Activated effector memory CD4-positive, alpha-beta T cell treated with anti-CD3 and anti-CD28 coated beads, Interleukin-2, amount 50 U/mL, for 16 hours (primary cell): ENCODE measurements around the gene DSG4.

ENCODE experiments used
- DNase-seq: peaks from one replicate; pipeline ENCODE4 v3.0.0-alpha.2; 2020

The DSG4 gene

GRCh38 chr18:31409276-31409675, 32.7 kb downstream of the DSG4 start:
- no peak for DNase-seq

- no peak for DNase-seq
Measured at GRCh38 chr18:31410716-31411483, 34.3 kb downstream of the DSG4 start.

- no peak for DNase-seq
Measured at GRCh38 chr18:31413137-31413536, 36.6 kb downstream of the DSG4 start.

GRCh38 chr18:31417850-31418249, 41.3 kb downstream of the DSG4 start:
- DNase-seq, result no peak

GRCh38 chr18:31419457-31419932, 42.9 kb downstream of the DSG4 start:
- DNase-seq, result no peak

- DNase-seq, result no peak
Measured at GRCh38 chr18:31420032-31420431, 43.5 kb downstream of the DSG4 start.

GRCh38 chr18:31420524-31420923, 43.9 kb downstream of the DSG4 start:
- no peak for DNase-seq

GRCh38 chr18:31424383-31424988, 47.9 kb downstream of the DSG4 start:
- no peak for DNase-seq

- no peak for DNase-seq
Measured at GRCh38 chr18:31426021-31426420, 49.4 kb downstream of the DSG4 start.

GRCh38 chr18:31426871-31427406, 50.4 kb downstream of the DSG4 start:
- no peak for DNase-seq

GRCh38 chr18:31428211-31428610, 51.6 kb downstream of the DSG4 start:
- no peak for DNase-seq

- DNase-seq, result no peak
Measured at GRCh38 chr18:31429623-31430022, 53.0 kb downstream of the DSG4 start.

GRCh38 chr18:31430072-31430471, 53.5 kb downstream of the DSG4 start:
- DNase-seq, result no peak

GRCh38 chr18:31430554-31430953, 54.0 kb downstream of the DSG4 start:
- no peak for DNase-seq

GRCh38 chr18:31432316-31432715, 55.7 kb downstream of the DSG4 start:
- DNase-seq, result no peak

GRCh38 chr18:31436825-31437224, 60.2 kb downstream of the DSG4 start:
- no peak for DNase-seq

- no peak for DNase-seq
Measured at GRCh38 chr18:31438402-31438801, 61.8 kb downstream of the DSG4 start.

- DNase-seq, result no peak
Measured at GRCh38 chr18:31439807-31440325, 63.3 kb downstream of the DSG4 start.

GRCh38 chr18:31440787-31441186, 64.2 kb downstream of the DSG4 start:
- DNase-seq, result no peak

GRCh38 chr18:31441493-31441892, 64.9 kb downstream of the DSG4 start:
- no peak for DNase-seq

- no peak for DNase-seq
Measured at GRCh38 chr18:31444142-31444541, 67.6 kb downstream of the DSG4 start.

GRCh38 chr18:31445908-31446307, 69.3 kb downstream of the DSG4 start:
- no peak for DNase-seq

- DNase-seq, result no peak
Measured at GRCh38 chr18:31446854-31447253, 70.3 kb downstream of the DSG4 start.
